GM19468 (cell line): ENCODE results near the gene PIGK.

Experiments used
- ATAC-seq: cut with Tn5 transposase; IDR thresholded peaks from one replicate; pipeline ENCODE4 v1.9.1; 2021; ENCODE audit warnings: mild to moderate bottlenecking, moderate library complexity, moderate number of reproducible peaks; ENCODE audit not compliant: unreplicated experiment; ENCODE audit errors: extremely low read depth

PIGK gene

DNA sequence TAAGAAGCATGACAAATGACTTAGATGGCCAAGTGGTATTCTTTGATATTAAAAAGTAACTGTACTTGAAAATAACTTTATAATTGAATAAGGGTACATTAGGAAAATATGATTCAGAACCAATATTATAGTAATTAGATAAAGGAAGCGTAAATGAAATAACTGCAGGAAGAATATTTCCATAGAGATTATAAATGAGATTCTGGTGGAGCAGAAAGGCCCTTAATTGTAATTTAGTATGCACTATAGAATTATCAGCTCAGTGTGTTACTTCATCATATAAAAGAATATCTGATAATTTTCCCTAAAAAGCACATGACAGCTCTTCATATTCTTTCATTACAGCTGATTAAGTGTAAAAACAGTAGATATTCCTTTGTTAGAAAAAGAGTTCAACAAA, 171.7 kb downstream of the PIGK start:
- no peak for ATAC-seq

DNA sequence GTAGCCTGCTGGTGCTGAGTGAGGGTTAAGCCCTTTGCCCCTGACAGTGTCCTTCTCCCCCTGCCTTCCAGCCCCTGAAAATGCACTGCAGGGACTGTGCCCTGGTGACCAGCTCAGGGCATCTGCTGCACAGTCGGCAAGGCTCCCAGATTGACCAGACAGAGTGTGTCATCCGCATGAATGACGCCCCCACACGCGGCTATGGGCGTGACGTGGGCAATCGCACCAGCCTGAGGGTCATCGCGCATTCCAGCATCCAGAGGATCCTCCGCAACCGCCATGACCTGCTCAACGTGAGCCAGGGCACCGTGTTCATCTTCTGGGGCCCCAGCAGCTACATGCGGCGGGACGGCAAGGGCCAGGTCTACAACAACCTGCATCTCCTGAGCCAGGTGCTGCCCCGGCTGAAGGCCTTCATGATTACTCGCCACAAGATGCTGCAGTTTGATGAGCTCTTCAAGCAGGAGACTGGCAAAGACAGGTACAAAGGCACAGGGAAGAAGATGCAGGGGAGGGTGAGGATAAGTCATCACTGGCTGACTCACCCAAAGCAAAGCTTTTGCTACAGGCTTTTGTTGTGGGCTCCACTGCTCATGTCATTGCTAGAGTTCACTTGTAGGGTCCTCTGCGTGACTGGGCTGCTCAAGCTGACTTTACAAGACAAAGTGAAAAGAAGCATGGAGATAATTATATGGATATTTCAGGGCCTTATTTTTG, 174.9 kb downstream of the PIGK start:
- ATAC-seq, result no peak

DNA sequence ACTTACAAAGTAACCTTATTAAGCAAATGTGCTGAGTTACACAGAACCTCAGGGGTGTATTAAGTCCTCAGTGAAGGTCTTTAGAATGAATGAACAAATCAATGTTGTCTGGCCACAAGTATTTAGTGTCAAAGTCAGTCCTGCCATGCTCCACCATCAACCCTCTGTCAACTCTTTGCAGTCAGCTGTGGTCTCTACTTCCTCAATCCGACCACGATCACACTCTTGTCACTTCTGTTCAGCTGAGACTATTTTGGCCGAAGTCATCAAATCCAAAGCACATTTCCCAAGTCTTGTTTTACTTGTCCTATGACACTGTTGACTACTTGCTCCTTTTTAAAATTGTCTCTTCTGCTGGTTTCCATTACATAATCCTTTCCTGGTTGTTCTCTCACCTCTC, 178.4 kb downstream of the PIGK start:
- no peak for ATAC-seq

DNA sequence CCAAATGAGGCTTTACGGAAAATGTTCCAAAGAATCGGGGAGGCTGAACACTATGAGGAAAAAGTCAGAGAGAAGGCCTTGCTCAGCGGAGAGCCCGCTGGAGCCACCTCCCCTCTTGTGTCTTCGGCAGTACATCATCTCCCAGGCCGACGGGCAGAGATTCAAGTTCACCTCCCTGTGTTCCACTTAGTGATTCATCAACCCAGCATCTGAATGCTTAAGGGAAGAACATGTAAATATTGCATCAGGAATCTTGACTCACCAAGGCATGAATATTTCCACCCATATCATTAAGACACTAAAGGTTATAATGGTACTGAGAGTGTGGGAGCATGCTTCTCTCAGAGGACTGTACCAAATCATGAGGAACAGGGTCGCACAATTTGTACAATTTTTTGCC, 179.5 kb downstream of the PIGK start:
- no peak for ATAC-seq

- ATAC-seq, result no peak
Measured at GRCh38 chr1:77039111-77039510, 180.1 kb downstream of the PIGK start.
